AG10803 (cell line): ENCODE data around the gene SERF2.

ENCODE experiments used
- DNase-seq: peaks from one replicate; pipeline ENCODE4 v3.0.0; 2010; ENCODE audit warnings: low read depth
- H3K4me3 ChIP-seq: 2 replicates; pipeline ENCODE4 v1.5.1; 2011; ENCODE audit warnings: mild to moderate bottlenecking, low read length, control low read depth
- CTCF ChIP-seq: conservative IDR thresholded peaks from 2 replicates; pipeline ENCODE4 v1.5.1; 2011; ENCODE audit warnings: mild to moderate bottlenecking, low read length, control low read depth, inconsistent platforms

SERF2 gene

GRCh38 chr15:43763819-43764446 is 28.2 kb upstream of the SERF2 start:
- peak; percentile 49 for DNase-seq
- no peak overlapping the region for H3K4me3 ChIP-seq
- TF ChIP-seq CTCF = no peak

DNA sequence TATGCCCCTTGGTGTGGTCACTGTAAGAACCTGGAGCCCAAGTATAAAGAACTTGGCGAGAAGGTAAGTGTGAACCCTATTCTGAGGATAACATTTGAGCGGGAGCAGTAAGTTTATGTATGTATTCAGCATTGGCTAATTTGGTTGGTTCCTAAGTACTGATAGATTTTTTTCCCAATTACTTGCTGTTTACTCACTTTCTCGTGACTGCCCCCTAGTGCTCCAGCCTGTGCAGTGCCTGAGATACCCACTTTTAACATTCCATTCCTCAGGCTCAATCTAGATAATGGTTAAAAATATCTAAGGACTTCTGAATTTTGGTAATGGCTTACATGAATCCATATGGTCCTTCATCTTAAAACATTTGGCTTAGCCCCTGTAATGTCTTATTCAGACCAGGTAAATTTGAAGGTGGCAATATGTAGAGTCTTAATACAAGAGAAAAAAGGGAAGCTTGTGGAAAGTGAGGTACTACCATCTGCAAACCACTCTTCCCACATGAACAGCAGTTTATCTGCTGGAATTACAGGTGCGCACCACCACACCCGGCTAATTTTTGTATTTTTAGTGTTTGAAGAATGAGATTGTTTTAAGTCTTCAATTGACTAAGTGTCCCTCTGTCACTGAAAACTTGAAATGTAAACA is 22.4 kb upstream of the SERF2 start:
- DNase-seq = peak; percentile 65
- peak; percentile 90 for TF ChIP-seq CTCF

GRCh38 chr15:43771816-43772215 is 20.3 kb upstream of the SERF2 start:
- no peak overlapping the region for H3K4me3 ChIP-seq
- no peak for DNase-seq
- TF ChIP-seq CTCF = no peak

More for the DNA sequence above, 22.4 kb upstream of the SERF2 start:
- H3K4me3 ChIP-seq = no peak overlapping the region

- DNase-seq = no peak
- TF ChIP-seq CTCF = no peak
- H3K4me3 ChIP-seq = no peak overlapping the region
Observed at GRCh38 chr15:43772624-43773023, 19.5 kb upstream of the SERF2 start.

- H3K4me3 ChIP-seq = no peak overlapping the region
- no peak for TF ChIP-seq CTCF
- DNase-seq = no peak
Observed at GRCh38 chr15:43774062-43774461, 18.1 kb upstream of the SERF2 start.

DNA sequence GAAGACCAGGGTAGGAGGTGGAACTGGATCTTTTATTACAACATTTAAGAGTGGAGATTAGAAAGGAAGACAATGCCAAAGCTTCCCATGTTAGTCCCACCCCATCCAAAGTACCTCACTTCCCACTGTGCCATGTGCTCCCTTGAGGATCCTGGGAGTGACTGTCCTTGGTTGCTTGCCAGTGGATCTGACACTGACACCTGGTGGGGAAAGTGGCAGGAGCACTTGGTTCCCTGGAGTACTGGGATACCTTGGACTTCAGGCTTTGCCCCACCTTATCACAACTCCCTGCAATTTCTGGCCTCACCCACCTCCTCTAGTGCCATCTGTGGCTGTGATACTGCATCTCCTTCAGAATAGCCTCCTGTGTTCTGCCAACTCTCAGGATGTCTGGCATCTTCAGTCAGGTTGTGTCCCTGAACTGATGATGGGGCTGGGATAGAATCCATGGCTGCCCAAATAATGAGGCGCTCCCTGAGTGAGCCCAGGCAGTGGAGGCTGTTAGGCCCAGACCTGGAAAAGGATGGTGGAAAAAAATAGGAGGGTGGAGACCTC is 16.6 kb upstream of the SERF2 start:
- TF ChIP-seq CTCF = peak; percentile 35
- no peak overlapping the region for H3K4me3 ChIP-seq
- DNase-seq = peak; percentile 33
